ENCODE measurements around the gene HORMAD1.
"Not testable (repeated sequence)": the region's sequence is repeated elsewhere in the genome, so short reads cannot be mapped to it uniquely, and the experiment has no call there.

Gene HORMAD1

GRCh38 chr1:150720703-150721102, at the start of gene HORMAD1:
TSS of gene HORMAD1 (minus strand) at chr1:150720895. CDS start at chr1:150719505, 1,390 bp downstream.
- no peak for DNase-seq

GRCh38 chr1:150767704-150768103, 47.0 kb upstream of the HORMAD1 start:
- DNase-seq: not testable (repeated sequence)

- DNase-seq: not testable (repeated sequence)
Measured at GRCh38 chr1:150765977-150766301, 45.2 kb upstream of the HORMAD1 start.

GRCh38 chr1:150765296-150765976, 44.7 kb upstream of the HORMAD1 start, which contains the start of gene CTSS:
TSS of gene CTSS (minus strand) at chr1:150765778. CDS start at chr1:150764763, 1,015 bp downstream.
- DNase-seq: no peak

DNA sequence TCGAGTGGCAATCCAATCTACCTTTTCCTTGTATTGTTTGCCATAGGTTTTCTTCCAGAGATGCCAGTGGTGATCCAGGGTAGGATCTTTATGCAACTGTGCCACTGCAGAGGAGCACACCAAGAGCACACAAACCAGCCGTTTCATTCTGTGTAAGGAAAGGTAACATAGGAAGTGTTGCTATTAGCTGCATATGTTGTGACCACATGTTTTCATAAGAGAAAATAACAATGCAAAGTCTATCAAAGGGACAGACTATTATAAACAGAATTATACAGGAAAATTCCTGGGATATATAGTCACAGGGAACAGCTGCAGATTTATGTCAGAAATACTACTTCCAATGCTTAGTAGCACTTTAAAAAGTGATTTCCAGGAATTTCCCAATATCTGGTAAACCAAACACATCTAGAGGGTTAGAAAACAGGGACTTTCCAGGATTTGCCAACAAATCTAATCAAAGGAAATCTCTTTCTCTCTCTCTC, 44.0 kb upstream of the HORMAD1 start:
- DNase-seq: no peak

DNA sequence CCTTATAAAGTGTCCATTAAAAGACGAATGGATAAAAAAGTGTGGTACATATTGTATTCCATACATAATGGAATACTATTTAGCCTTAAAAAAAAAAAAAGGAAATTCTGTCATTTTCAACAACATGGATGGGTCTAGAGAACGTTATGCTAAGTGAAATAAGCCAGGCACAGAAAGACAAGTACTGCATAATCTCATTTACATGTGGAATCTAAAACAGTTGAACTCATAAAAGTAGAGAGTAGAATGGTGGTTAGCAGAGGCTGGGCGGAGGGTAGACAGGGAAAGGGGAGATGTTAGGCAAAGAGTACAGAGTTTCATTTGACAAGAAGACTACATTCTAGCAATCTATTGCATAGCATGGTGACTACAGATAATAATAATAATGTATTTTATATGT, 42.3 kb upstream of the HORMAD1 start:
- DNase-seq: no peak

- no peak for DNase-seq
Measured at GRCh38 chr1:150762552-150762951, 41.9 kb upstream of the HORMAD1 start.

GRCh38 chr1:150761801-150762200, 41.1 kb upstream of the HORMAD1 start:
- DNase-seq: no peak

GRCh38 chr1:150760013-150760412, 39.3 kb upstream of the HORMAD1 start:
- DNase-seq: no peak

GRCh38 chr1:150753416-150753815, 32.7 kb upstream of the HORMAD1 start:
- no peak for DNase-seq

DNA sequence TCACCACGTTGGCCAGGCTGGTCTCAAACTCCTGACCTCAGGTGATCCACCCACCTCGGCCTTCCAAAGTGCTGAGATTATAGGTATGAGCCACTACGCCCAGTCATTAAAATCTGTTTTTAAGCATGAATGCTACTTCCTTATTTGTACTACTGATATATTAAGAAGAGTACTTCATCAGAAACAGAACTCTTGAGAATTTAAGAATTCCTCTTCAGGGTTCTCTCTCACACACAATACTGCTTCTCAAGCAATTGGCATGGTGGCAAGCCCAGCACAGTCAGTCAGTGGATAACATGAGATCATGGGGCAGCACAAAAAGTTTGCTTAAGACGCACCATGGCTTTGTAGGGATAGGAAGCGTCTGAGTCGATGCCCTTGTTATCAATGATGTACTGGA, 30.7 kb upstream of the HORMAD1 start:
- DNase-seq: no peak

GRCh38 chr1:150749720-150750311, 29.1 kb upstream of the HORMAD1 start:
- DNase-seq: no peak

DNA sequence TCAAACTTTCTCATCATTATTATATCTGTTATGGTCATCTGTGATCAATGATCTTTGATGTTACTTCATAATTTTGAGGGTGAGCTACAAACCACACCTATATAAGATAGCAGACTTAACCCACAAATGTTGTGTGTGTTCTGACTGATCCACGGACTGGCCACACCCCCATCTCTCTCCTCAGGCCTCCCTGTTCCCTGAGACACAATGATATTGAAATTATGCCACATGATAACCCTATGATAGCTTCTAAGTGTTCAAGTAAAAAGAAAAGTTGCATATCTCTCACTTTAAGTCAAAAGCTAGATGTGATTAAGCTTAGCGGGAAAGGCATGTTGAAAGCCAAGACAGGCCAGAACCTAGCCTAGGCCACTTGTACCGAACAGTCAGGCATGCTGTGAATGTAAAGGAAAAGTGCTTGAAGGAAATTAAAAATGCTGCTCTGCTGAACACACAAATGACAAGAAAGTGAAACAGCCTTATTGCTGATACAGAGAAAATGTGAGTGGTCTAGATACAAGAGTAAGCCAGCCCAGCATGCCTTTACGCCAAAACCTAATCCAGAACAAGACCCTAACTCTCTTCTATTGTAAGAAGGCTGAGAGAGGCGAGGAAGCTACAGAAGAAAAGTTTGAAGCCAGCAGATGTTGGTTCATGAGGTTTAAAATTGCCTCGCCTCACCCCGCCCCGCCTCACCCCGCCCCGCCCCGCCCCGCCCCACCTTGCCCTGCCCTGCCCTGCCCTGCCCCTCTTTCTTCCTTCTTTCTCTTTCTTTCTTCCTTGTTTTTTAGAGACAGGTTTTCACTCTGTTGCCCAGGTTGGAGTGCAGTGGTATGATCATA, 28.4 kb upstream of the HORMAD1 start:
- DNase-seq: no peak

DNA sequence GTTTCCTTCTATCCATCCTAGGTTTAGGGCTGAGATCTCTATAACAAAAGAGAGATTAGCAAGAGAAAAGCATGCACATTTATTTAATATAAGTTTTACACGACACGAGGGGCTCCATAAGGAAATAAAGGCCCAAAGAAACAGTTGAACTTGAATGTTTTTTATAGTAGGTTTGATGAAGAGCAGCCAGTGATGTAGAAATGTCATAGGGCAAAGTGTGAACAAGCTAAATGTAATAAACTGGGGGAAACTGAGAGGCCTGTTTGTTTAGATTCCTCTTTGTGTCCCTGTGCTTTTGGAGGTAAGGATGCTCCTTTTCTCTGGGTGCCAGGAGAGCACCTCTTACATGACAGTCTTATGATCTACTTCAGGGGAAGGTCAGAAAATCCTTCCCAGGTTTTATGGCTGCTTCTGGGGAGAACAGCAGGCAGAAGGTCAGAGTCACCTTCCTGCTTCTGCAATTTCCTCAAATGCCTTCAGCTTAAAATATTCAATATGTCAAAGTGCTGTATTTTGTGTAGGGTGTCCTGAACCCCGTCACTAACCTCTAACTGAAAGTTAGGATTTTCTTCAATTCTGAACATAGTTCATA, 9.5 kb upstream of the HORMAD1 start:
- DNase-seq: no peak

GRCh38 chr1:150724336-150724735, 3.6 kb upstream of the HORMAD1 start:
- DNase-seq: no peak

GRCh38 chr1:150720098-150720497, 597 bp downstream of the HORMAD1 start:
- DNase-seq: no peak

GRCh38 chr1:150718225-150718891, 2.3 kb downstream of the HORMAD1 start:
- DNase-seq: no peak

DNA sequence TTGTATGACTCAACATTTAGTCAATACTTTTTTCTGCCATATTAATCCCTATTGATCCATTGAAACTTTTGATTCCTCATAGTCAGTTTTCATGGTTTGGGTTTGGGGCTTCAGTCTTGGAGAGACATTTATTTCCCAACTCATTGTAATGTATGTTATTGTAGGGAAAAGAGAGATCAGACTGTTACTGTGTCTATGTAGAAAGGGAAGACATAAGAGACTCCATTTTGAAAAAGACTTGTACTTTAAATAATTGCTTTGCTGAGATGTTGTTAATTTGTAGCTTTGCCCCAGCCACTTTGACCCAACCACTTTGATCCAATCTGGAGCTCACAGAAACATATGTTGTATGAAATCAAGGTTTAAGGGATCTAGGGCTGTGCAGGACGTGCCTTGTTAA, 11.7 kb downstream of the HORMAD1 start:
- DNase-seq: not testable (repeated sequence)

DNA sequence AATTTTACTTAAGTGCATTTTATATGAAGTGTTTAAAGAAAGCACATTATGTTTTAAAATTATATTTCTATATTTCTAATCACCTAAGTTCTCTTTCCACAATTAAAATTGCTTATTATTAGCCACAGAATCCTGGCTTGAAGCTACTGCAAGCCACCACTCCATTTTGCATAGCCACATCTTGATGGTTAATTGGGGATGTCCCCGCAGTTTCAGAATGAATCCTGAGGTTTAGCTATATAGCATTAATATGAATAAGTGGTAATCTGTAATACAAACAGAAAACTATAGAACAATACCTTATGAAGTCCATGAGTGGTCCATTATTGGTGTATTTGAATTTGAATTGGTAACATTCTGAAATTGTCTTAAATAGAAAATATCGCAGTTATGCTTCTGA, 12.1 kb downstream of the HORMAD1 start:
- DNase-seq: no peak

- DNase-seq: no peak
Measured at GRCh38 chr1:150706091-150706490, 14.6 kb downstream of the HORMAD1 start.

GRCh38 chr1:150703427-150703826, 17.3 kb downstream of the HORMAD1 start:
- no peak for DNase-seq

DNA sequence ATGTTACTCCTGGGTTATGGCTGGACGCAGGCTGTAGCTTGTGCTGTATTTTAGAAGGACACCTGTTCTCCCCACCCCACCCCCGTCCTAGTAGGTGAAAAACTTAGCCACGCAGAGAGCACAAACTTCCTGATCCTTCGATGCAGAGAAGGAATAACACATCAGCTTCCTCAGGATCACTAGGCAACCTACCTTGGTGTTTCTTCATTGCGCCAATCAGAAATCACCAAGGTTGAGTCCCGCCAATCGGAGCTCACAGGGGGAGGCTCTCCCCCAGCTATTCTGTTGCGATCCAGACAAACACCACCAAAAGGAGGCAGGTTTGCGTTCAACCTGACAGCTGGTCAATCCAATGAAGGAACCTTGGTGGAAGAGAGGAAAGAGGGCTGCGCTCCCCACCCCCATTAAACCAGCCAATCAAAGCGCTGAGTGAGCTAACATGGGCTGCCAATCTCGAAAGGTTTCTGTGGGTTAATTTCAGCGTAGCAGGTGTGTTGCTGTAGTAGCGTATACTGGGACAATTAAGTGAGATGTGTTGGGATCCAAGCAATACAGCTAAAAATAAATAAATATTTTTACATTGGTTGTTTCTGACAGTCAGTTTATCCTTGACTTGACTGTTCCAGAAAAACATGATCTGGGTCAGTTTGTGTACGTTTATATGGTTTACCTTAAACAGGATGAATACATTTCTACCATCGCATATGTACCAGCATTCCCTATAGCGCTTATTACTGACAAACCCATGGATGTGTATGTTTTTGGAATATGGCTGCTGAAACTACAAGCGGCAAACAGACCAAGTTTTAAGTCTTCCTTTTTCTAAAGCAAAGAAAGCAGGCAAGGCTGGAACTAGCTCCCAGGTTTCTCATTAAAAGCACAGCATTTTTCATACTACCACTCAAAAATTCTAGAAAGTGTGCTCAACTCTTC, 23.4 kb downstream of the HORMAD1 start, which contains the start of gene GOLPH3L:
Gene GOLPH3L (minus strand): TSS at position 160 of the 933 bp plus-strand sequence. CDS start 2,316 bp downstream, outside the sequence.
- peak; percentile 97 for DNase-seq
